GM19455 (cell line): ENCODE measurements around the gene MSI2.

Experiments used
- ATAC-seq: cut with Tn5 transposase; IDR thresholded peaks from one replicate; pipeline ENCODE4 v1.9.1; 2021; ENCODE audit not compliant: unreplicated experiment

MSI2 gene

GRCh38 chr17:57534863-57535248 is 278.5 kb downstream of the MSI2 start:
- ATAC-seq: no peak

GRCh38 chr17:57535249-57535966 is 279.1 kb downstream of the MSI2 start:
- no peak for ATAC-seq

DNA sequence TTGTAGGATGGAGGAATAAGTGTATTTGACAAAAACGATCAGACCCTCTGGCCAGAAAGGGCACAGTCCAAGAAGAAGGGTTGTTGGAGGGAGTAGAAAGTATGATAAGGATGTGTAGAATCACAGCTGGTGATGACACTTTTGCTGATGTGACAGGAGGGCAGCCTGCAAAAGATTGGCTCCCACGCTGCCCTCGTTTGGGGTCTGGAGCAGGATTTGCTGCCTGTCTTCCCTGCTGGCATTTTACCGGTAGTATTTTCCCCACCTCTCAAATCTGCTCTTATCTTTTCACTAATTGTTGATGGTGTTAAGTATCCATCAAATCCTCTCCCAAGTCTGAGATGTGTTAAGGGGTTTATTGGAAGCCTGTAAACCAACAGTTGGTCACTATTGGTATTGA is 280.0 kb downstream of the MSI2 start:
- no peak for ATAC-seq

DNA sequence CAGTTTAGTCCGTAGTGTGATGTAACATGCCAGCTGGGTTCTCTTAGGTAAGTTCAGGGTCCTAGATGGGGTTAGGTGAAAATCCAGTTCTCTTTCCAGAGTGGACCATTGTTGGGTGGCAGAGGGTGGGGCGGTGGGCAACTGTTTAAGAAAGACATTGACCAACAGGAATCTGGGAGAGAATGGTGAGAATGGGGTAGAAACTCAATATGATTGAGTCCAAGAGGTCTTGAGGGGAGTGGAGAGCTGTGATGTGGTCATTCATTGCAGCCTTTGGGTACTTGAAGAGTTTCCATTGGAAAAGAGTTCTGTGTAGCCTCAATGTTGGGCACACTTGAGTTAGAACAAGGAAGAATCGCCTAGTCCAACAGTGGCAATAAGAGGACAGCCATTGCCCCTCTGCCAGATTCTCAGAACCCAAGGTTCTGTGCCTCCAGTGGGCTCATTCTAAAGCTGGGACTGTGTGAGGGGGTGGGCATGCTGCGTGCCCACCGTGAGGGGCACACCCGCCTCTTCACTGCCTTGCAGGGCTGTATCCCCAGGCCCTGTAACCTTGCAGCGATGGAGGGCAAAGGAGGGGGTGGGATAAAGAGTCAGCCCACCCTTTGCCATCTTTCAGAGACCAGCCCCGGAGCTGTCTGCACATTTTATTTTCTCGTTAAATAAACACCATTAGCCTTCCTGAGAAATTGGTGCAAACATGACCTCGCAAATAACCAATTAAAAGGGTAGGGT is 280.6 kb downstream of the MSI2 start:
- ATAC-seq: no peak

DNA sequence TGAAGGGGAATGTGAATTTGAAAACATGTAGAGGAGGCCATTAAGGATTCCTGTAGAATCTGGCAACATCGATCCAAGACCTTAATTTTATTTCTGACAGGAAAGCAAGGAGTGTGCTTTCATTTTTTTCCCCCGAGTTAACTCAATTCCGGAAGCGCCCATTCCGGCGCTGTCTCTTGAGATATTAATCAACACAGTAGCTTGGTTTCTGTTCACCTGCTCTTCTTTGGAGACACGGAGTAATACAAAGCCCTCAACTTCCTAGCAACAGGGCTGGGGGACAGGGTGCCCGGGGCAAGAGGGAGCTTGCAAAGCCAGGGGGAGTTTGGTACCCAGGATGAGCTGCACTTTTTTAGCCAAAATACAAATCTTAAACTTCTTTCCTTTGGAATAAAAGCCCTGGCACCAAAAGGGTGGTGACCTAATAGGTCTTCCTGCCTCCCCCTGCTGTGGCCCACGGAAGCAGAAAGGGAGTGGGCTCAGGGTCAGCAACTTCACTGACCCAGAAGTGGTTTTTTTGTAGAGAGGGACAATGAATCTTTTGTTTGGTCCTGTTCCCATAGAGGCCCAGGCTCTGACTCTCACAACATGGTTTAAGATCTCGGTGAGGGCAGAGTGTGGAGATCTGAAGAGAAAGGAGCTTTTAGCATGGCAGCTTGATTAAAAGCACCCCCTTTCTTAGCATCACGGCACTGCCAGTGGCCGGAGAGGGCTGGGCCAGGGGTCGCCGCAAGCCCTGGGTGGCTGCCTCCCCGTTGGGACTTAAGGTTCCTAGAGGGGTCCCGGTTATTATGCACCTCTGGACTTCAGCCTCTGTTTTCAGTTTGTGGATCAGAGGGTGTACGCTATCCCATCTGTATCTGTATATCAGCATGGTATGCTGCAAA is 281.4 kb downstream of the MSI2 start:
- no peak for ATAC-seq

DNA sequence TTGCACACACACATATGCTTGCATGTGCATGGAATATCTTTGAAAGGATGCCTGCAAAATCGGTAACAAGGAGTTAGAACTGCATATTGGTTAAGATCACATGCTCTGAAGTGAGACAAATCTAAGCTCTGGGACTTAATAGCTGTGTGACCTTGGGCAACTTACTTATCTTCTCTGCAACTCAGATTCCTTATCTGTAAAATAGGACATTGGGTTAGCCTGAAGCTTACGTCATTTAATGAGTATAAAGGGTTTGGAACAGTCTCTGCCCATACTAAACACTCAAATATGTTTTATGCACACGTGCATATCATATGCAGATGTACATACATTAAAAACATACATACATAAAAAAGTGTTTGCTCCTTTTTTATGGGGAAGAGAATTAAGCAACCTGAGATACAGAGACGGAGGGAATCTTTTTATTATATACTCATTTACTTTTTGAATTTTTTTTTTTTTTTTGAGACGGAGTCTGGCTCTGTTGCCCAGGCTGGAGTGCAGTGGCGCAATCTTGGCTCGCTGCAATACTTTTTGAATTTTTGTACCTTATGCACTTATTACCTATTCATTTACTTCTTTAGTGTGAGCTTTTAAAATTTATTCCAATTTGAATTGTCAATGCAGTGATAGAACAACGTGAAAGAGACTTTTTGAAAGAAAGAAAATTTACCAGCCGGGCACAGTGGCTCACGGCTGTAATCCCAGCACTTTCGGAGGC is 282.6 kb downstream of the MSI2 start:
- ATAC-seq: no peak

DNA sequence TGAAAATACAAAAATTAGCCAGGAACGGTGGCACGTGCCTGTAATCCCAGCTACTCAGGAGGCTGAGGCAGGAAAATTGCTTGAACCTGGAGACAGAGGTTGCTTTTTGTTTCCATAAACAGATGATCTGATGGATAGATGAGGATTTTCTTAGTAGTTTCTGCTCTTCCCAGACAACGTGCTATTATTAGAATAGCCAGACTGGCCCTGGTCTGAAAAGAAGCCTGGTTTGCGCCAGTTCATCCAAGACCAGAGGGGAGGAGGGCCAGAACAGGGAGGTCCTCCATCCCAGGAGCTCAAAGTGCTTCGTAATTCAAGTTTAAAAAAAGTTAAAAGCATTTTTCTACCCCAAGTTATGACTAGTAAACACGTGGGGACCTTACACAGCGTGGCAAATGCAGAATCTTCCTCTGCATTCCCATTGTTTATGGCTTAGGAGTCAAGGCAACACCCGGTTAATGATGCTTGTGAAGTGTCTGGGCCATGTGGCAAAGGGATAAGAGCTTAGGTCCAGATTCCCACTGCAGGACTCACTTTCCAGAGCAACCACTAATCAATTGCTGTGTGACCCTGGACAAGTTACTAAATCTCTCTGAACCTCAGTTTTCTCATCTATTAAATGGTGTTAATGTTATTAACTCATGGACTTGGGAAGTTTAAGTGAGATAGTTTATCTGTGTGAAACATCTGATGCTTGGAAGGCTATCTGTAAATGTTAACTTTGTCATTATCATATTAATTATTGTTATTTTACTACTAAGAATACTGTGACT is 283.4 kb downstream of the MSI2 start:
- ATAC-seq: no peak

DNA sequence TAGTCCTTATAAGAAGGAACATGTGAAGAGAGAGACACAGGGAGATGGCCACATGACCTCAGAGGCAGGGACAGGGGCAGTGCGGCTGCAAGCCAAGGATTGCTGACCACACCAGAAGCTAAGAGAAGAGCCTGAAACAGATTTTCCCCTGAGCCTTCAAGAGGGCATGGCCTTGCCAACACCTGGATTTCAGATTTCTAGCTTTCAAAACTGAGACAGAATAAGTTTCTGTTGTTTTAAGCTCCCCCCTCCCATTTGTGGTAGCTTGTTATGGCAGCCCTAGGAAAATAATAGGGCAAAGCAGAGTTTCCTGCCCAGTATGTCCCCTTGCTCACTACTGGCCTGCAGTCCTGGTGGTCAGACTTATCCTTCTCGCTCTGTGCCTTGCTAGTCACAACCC is 284.3 kb downstream of the MSI2 start:
- ATAC-seq: no peak

DNA sequence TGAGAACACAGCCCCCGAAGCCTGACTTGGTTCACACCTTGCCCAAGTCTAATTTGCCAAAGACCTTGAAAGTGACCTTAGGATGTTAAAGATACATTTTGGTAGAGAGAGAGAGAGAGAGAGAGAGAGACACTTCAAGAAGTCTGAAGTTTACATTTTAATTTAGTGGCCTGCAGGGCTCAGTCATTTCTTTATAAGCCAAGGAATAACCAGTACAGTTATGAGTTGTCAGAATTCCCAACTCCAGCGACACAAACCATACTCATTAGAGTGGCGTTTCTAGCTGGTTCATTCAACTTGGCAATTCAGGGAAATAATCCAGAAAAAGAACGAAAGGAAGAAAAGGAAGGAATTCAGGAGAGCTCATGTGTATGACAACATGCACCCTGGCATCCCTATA is 284.7 kb downstream of the MSI2 start:
- no peak for ATAC-seq

- ATAC-seq: no peak
Measured at GRCh38 chr17:57541472-57542394, 285.4 kb downstream of the MSI2 start.

DNA sequence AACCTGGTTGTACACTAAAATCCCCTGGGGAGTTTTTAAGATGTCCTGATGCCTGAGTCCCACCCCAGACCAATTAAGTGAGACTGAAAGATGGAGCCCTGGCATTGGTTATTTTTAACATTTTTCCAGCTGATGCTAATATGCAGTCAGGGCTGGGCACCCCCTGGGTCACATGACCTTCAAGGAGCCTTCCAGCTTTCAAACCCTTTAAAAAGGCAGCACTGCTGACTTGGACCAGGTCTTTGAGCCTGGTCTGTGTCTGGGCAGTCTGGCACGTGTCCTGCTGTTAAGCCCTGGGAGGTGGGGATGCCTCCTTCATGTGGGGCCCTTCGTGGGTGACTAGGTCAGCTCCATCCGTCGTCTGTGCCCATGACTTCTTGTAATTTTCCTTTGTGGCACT is 286.2 kb downstream of the MSI2 start:
- ATAC-seq: no peak

DNA sequence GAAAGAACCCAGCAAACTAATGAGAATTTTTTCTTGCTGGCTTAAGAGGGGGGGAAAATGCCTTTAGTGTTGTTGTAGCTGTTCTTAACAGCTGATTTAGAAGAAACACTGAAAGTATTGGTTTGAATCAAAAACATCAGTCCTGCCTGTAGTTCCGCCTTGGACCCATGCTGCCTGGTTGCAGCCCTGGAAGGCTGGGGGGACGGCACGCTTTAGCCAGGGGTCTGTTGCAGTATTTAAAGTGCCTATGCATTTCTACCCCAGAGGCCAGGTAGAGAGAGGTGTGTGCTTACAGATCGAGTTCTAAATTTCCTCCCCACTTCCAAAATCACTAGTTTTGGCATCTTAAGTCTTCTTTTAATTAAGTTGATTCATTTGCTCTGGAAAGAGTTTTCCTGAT is 286.9 kb downstream of the MSI2 start:
- no peak for ATAC-seq

- no peak for ATAC-seq
Measured at GRCh38 chr17:57544401-57544800, 288.1 kb downstream of the MSI2 start.

DNA sequence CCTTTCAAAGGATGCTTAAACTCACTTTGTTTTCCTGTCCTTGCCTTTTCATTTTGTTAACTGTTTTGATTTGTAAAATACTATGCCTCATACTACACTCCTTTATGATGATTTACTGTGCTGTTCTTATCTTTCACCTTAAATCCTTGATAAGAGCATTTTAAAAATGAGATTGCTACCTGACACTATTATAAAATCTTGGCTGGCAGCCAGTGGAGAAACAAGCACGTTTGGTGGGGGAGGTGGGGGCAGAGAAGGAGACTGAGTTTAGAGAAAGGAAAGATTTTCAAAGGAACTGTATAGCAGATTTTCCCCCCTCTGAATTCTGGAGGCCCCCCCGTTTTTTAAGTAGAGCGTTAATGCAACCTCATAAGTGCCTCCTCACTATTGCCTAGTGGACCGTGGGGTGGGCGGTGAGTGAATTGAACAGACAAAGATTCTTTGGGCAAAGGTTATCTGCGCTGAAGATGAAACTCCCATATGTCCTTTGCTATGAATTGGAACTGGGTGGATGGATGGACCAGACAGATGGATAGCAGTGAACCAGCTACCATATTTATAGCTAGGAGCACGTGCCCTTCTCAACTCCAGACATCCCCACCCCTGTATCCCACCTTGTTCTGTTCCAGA is 288.6 kb downstream of the MSI2 start:
- no peak for ATAC-seq

DNA sequence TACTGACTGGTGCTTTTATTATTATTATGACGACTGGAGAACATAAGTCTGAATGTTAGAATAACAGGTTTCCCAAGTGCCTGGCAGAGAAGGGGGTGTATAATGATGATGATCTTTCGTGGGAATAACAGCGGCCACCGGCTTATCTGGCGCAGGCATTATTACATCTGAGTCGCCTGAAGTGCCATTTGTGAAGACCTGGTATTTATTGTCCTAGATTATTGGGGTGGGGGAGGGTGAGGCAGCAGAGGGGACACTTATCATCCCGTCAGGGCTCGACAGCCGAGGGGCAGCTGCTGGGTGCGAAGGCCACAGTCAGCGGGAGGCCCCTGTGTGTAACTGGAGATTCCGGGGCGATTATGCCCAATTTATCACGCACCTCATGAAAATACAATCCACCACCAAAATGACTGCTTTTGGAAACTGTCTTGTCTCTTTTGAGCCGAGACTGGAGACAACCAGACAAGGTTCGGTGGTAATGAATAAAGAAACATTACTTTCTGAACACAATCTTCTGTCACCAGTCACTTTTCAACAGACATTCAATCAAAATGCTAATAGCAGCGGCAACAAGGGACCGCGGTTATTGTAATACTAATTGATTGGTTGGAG is 289.5 kb downstream of the MSI2 start:
- ATAC-seq: no peak

DNA sequence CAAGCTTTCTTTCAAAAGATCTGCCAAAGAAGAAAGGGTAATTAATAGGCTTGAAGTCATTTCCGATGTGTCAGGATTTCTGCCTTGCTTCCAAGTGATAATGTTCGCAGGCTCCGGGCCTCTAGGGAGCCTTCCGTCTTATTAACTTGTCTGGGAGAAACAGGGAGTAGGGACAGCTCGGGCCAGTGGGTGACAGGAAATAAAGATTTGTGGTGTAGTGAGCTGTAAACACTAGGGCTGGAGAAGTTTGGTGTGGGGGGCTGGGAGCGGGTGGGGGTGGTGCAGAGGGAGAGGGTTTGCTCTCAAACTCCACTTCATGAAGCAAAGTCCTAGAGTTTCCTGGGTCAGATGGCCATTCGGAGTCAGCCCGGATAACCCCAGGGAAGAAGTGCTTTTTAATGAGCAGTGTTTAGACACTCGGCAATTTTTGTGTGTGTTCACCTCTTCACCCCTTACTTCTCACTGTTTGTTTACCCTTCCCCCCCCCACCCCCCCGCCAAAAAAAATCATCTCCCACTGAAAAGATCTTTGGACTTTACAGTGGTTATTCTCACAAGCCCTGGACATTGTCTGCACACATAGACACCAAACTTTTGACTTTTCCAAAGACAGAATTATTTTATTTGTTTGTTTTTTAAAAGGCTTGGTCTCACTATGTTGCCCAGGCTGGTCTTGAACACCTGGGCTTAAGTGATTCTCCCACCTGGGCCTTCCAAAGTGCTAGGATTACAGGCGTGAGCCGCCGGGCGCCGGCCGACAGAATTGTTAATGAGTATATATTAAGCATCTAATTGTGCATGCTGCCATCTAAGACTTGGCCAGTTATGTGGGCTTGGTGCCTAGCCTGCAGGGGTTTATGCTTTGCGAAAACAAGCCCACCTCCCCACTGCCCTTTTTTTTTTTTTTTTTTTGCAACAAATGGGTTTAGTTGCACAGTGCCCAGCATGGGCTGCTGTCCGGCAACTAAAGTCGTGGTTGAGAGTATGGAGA is 292.4 kb downstream of the MSI2 start:
- no peak for ATAC-seq

- ATAC-seq: no peak
Measured at GRCh38 chr17:57549468-57549867, 293.1 kb downstream of the MSI2 start.
